NOMO-1 treated with dmso at 0.1 percent for 144 hours (cell line): Measurements from ENCODE around the gene SMIM32.

Source experiments
- DNase-seq: peaks from one replicate; lab custom pipeline; 2025; ENCODE audit not compliant: unreplicated experiment; lab: John Stamatoyannopoulos, UW

Gene SMIM32

GRCh38 chr5:136190091-136190720 is 2.8 kb downstream of the SMIM32 start:
- no peak for DNase-seq

GRCh38 chr5:136188859-136189258 is 4.1 kb downstream of the SMIM32 start:
- DNase-seq = no peak

- DNase-seq = no peak
Observed at GRCh38 chr5:136186796-136187195, 6.2 kb downstream of the SMIM32 start.

- no peak for DNase-seq
Observed at GRCh38 chr5:136185974-136186665, 6.8 kb downstream of the SMIM32 start.

GRCh38 chr5:136182618-136183017 is 10.3 kb downstream of the SMIM32 start:
- DNase-seq = no peak

- no peak for DNase-seq
Observed at GRCh38 chr5:136174021-136174659, 18.8 kb downstream of the SMIM32 start.

- DNase-seq = no peak
Observed at GRCh38 chr5:136169218-136169617, 23.7 kb downstream of the SMIM32 start.

GRCh38 chr5:136166909-136167308 is 26.1 kb downstream of the SMIM32 start:
- DNase-seq = no peak

GRCh38 chr5:136164226-136164625 is 28.7 kb downstream of the SMIM32 start:
- DNase-seq = no peak

- no peak for DNase-seq
Observed at GRCh38 chr5:136162008-136162407, 31.0 kb downstream of the SMIM32 start.

GRCh38 chr5:136159457-136159856 is 33.5 kb downstream of the SMIM32 start:
- no peak for DNase-seq

- no peak for DNase-seq
Observed at GRCh38 chr5:136157514-136157913, 35.4 kb downstream of the SMIM32 start.

- DNase-seq = no peak
Observed at GRCh38 chr5:136155761-136156160, 37.2 kb downstream of the SMIM32 start.

GRCh38 chr5:136155078-136155477 is 37.9 kb downstream of the SMIM32 start:
- no peak for DNase-seq

- no peak for DNase-seq
Observed at GRCh38 chr5:136153581-136154236, 39.3 kb downstream of the SMIM32 start.

GRCh38 chr5:136149891-136150290 is 43.1 kb downstream of the SMIM32 start:
- DNase-seq = no peak

- no peak for DNase-seq
Observed at GRCh38 chr5:136147632-136148031, 45.3 kb downstream of the SMIM32 start.

GRCh38 chr5:136146201-136146600 is 46.8 kb downstream of the SMIM32 start:
- no peak for DNase-seq

- no peak for DNase-seq
Observed at GRCh38 chr5:136145030-136145429, 47.9 kb downstream of the SMIM32 start.

GRCh38 chr5:136143763-136144162 is 49.2 kb downstream of the SMIM32 start:
- no peak for DNase-seq

GRCh38 chr5:136143312-136143711 is 49.6 kb downstream of the SMIM32 start:
- no peak for DNase-seq

GRCh38 chr5:136141561-136141960 is 51.4 kb downstream of the SMIM32 start:
- no peak for DNase-seq
